Stomach (tissue), 9 donors: ENCODE results near the gene SMOC2. TPM values are rescaled to one million over a fixed set of nuclear protein-coding genes. Genes with fewer than 3 reads are reported as not detected.

Source experiments
- DNase-seq, 2 donors: peaks; one replicate each; pipeline versions ENCODE4 v3.0.0 to v3.0.0-alpha.2; 2013 to 2019
- H3K27ac ChIP-seq, 5 donors: fragments of 200-600 bp in 4 of 5; sonication (generic) in 4 of 5; one replicate each; pipeline ENCODE4 v1.5.1; 2013 to 2019; ENCODE audit warnings: mild to moderate bottlenecking in 1 of 5, moderate library complexity in 1 of 5
- H3K27me3 ChIP-seq, 3 donors: fragments of 200-600 bp; sonication (generic); one replicate each; pipeline ENCODE4 v1.5.1; 2017 to 2019; ENCODE audit warnings: mixed run types in 1 of 3
- H3K36me3 ChIP-seq, 4 donors: fragments of 200-600 bp; sonication (generic); 1 replicate in 3 of 4; 2 replicates in 1 of 4; pipeline ENCODE4 v1.5.1; 2016 to 2019
- H3K4me1 ChIP-seq, 4 donors: fragments of 200-600 bp; sonication (generic); one replicate each; pipeline ENCODE4 v1.5.1; 2016 to 2019
- H3K4me3 ChIP-seq, 4 donors: fragments of 200-600 bp; sonication (generic) in 3 of 4; one replicate each; pipeline ENCODE4 v1.5.1; 2016 to 2019; ENCODE audit warnings: mild to moderate bottlenecking in 1 of 4
- H3K9me3 ChIP-seq, 4 donors: fragments of 200-600 bp; sonication (generic); one replicate each; pipeline ENCODE4 v1.5.1; 2016 to 2019
- EP300 ChIP-seq: sonication (generic); formaldehyde crosslinking; IDR thresholded peaks from one replicate; pipeline ENCODE4 v1.6.1; 2017; ENCODE audit warnings: antibody characterized with exemption
- POLR2A ChIP-seq, 4 donors: fragments of 450-650 bp; IDR thresholded peaks; one replicate each; pipeline ENCODE4 v1.6.1; 2016; ENCODE audit warnings: antibody characterized with exemption in 4 of 4, control low read depth in 2 of 4, mild to moderate bottlenecking in 1 of 4, moderate library complexity in 1 of 4
- POLR2AphosphoS5 ChIP-seq, 3 donors: sonication (generic); formaldehyde crosslinking; IDR thresholded peaks; one replicate each; pipeline ENCODE4 v1.6.1; 2016; ENCODE audit warnings: antibody characterized with exemption in 3 of 3
- WGBS, 5 donors: extraction: QIAGEN DNeasy Blood & Tissue Kit in 3 of 5; methylation state at CpG; one replicate each; pipeline versions ENCODE4 v1.1.5 to v1.1.7; 2013 to 2018; 5-methylcytosine and 5-hydroxymethylcytosine counted together
- intact Hi-C: fragments of 100-400 bp; cut with DNase I; formaldehyde crosslinking; loops from one replicate; pipeline ENCODE4 v1.15.1; 2023; ENCODE audit warnings: low total_unique reads
- polyA plus RNA-seq, 3 donors: library from polyadenylated mRNA; stranded (reverse); fragments of 200-250 nt; gene quantifications; one replicate each; pipeline ENCODE4 v1.2.3, GENCODE V29; 2013
- total RNA-seq, 5 donors: library from RNA; depleted of rRNA; stranded (reverse); fragments of >200 nt; gene quantifications; one replicate each; pipeline versions ENCODE4 v1.1.0 to v1.2.3, GENCODE V29; 2014 to 2016
- TF ChIP-seq, protein P1 (sequence below), 7 experiments: fragments of 450-650 bp in 4 of 7; fragments of 200-600 bp in 3 of 7; sonication (generic) in 3 of 7; IDR thresholded peaks; one replicate each; pipeline ENCODE4 v1.5.1; 2016 to 2019; ENCODE audit warnings: antibody characterized with exemption in 7 of 7, control low read depth in 2 of 7, mild to moderate bottlenecking in 1 of 7
- donor health status: healthy with polysubstance abuse.
- donor health status: Bipolar disorder and iron deficiency.
- donor health status: healthy.

Gene SMOC2
- total and polyA plus RNA-seq, 8 donors: 7.9 to 520 (median 76.9) TPM

DNA sequence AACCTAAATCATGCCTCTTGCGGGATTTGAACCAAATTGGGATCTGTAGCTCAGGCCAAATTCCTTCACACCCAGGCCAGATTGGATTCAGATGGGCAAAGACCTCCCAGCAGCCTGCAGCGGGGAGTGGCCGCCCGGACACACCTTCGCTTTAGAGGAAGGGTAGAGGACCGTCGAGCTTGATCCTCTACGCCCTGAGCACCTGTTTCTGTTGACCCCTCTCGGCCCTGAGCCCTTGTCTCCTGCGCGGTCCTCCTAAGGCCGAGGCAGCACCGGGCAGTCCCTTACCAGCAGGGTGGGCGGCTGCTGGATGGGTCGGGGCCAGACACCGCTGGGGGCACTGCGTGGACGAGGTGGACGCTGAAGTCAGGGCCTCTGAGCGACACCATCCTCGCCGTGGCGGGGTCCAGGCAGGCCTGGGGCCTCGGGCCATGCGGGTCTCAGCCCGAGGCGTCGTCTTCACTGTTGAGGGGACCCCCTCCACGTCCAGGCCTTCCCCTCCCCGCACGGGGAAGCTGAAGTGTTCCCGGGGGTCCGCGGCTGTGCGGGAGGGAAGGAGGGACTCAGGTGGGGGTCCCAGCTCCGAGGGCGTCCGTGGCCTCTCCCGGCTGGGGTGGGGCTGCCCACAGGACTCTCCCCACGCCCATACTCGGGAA is 114.8 kb downstream of the SMOC2 start:
- Histone ChIP-seq H3K4me1 (peaks cover 0 to 10% (median 0%) of the 10 kb centered on the region in 4 donors), H3K4me3 (no peak overlapping the region), H3K27ac (peak overlapping the region in 2 of 5 donors; percentile 27 to 51), H3K36me3 (peaks cover 0 to 23% (median 0%) of the 10 kb centered on the region in 4 donors), H3K9me3 (no peaks in the 10 kb centered on the region), H3K27me3 (no peaks in the 10 kb centered on the region)
- WGBS, 5 donors: 90 to 97% (median 95%) methylated on average over 22 to 41 of the region's 41 CpGs
- DNase-seq: no peak
- TF ChIP-seq EP300 (no peak), POLR2A (IDR thresholded peaks at IDR 0.05) (no peak), POLR2AphosphoS5 (IDR thresholded peaks at IDR 0.05) (no peak)
- TF ChIP-seq, protein P1, sequence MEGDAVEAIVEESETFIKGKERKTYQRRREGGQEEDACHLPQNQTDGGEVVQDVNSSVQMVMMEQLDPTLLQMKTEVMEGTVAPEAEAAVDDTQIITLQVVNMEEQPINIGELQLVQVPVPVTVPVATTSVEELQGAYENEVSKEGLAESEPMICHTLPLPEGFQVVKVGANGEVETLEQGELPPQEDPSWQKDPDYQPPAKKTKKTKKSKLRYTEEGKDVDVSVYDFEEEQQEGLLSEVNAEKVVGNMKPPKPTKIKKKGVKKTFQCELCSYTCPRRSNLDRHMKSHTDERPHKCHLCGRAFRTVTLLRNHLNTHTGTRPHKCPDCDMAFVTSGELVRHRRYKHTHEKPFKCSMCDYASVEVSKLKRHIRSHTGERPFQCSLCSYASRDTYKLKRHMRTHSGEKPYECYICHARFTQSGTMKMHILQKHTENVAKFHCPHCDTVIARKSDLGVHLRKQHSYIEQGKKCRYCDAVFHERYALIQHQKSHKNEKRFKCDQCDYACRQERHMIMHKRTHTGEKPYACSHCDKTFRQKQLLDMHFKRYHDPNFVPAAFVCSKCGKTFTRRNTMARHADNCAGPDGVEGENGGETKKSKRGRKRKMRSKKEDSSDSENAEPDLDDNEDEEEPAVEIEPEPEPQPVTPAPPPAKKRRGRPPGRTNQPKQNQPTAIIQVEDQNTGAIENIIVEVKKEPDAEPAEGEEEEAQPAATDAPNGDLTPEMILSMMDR (IDR thresholded peaks at IDR 0.05): no peak
- intact Hi-C loops: no loop called here

DNA sequence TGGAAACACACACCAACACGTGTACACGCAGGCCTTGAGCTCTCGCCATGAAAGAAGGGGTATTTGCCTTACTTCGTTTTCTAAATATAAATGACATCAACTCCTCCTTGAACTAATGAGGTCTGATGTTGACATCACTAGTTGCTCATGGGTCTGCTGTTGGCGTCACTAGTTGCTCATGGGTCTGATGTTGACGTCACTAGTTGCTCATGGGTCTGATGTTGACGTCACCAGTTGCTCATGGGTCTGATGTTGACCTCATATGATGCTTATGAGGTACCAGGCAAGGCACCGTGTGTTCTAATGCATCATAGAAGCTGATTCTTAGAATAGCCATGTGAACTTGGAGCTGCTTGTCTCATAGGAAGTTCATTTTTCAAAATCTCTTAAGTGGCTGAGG is 116.5 kb downstream of the SMOC2 start:
- intact Hi-C loops: no loop called here
- H3K36me3 ChIP-seq: peaks cover 0 to 15% (median 0%) of the 10 kb centered on the region in 4 donors
- no peak for TF ChIP-seq POLR2A (IDR thresholded peaks at IDR 0.05)
- TF ChIP-seq POLR2AphosphoS5 (IDR thresholded peaks at IDR 0.05): no peak
- TF ChIP-seq, protein P1 (IDR thresholded peaks at IDR 0.05): no peak
- no peak for TF ChIP-seq EP300
- DNase-seq: no peak
- H3K4me3 ChIP-seq: no peak overlapping the region
- no peaks in the 10 kb centered on the region for H3K9me3 ChIP-seq
- H3K27me3 ChIP-seq: peaks cover 0 to 3% (median 0%) of the 10 kb centered on the region in 3 donors
- peak overlapping the region in 1 of 5 donors; percentile 23 for H3K27ac ChIP-seq
- peaks cover 0 to 10% (median under 1%) of the 10 kb centered on the region in 4 donors for H3K4me1 ChIP-seq
- WGBS, 5 donors: 86 to 92% (median 88%) methylated on average over 8 of the region's 8 CpGs

DNA sequence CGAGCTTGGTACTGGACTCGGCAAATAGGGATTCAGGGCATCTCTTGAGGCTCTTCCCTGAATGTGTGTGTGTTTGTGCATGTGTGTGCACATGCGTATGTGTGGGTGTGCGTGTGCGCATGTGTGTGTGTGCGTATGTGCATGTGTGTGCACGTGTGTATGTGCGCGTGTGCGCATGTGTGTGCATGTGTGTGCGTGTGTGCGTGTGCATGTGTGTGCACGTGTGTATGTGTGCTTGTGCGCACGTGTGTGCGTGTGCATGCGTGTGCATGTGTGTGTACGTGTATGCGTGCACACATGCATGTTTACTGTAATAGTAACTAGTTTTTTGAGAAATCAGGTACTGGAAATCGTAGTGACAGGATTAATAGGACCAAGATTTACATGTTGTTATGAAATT is 117.7 kb downstream of the SMOC2 start:
- intact Hi-C loops: no loop called here
- TF ChIP-seq, protein P1 (IDR thresholded peaks at IDR 0.05): no peak
- TF ChIP-seq EP300 (no peak), POLR2A (IDR thresholded peaks at IDR 0.05) (no peak), POLR2AphosphoS5 (IDR thresholded peaks at IDR 0.05) (no peak)
- Histone ChIP-seq H3K27ac (no peak overlapping the region), H3K36me3 (peaks cover 0 to 15% (median 0%) of the 10 kb centered on the region in 4 donors), H3K4me1 (peaks cover 0 to 10% (median 2%) of the 10 kb centered on the region in 4 donors), H3K27me3 (peaks cover 0 to 12% (median 0%) of the 10 kb centered on the region in 3 donors), H3K9me3 (no peaks in the 10 kb centered on the region), H3K4me3 (no peak overlapping the region)
- no peak for DNase-seq
- 88 to 96% (median 93%) methylated on average over 20 of the region's 20 CpGs for WGBS, 5 donors

DNA sequence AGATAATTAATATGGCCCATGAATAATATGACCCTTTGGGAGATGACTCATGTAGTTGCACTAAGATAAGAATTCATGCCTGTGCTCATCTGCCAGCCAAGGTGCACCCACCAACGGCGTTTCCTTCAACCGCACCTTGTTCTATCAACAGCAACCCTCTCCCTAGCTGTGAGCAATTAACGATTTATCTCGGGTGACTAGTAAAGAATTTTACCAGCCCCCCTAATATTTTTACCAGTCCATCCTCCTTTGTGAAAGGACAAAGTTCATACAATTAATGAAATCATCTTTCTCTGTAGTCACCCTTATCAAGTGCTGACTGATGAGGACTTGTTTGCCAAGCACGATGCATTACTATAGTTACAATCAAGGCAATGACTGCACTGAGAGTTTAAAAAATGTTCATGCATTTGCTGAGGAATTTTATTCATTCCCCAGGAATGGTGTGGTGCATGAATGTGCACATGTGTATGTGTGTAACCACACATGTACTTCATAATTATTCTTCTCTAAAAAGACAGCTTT is 118.7 kb downstream of the SMOC2 start:
- Histone ChIP-seq H3K27ac (peak overlapping the region in 1 of 5 donors; percentile 46), H3K4me1 (peaks cover 0 to 7% (median 2%) of the 10 kb centered on the region in 4 donors), H3K27me3 (peaks cover 0 to 14% (median 0%) of the 10 kb centered on the region in 3 donors), H3K9me3 (no peaks in the 10 kb centered on the region), H3K4me3 (no peak overlapping the region), H3K36me3 (peaks cover 0 to 11% (median 0%) of the 10 kb centered on the region in 4 donors)
- 30 to 57% (median 46%) methylated on average over 6 of the region's 6 CpGs for WGBS, 5 donors
- peak in 1 of 2 donors; percentile 72 for DNase-seq
- TF ChIP-seq POLR2A (IDR thresholded peaks at IDR 0.05) (no peak), POLR2AphosphoS5 (IDR thresholded peaks at IDR 0.05) (no peak), EP300 (no peak)
- TF ChIP-seq, protein P1 (IDR thresholded peaks at IDR 0.05): no peak
- intact Hi-C loops: no loop called here
